GM03348 (cell line): ENCODE data around the gene SURF6.
"Not testable (repeated sequence)": the region's sequence is repeated elsewhere in the genome, so short reads cannot be mapped to it uniquely, and the experiment has no call there.

Source experiments
- DNase-seq: peaks from one replicate; pipeline ENCODE4 v3.0.0; 2012; ENCODE audit warnings: low spot score

The SURF6 gene

GRCh38 chr9:133327021-133327420, 9.0 kb downstream of the SURF6 start:
- DNase-seq, result not testable (repeated sequence)

- no peak for DNase-seq
Measured at GRCh38 chr9:133323991-133324703, 11.8 kb downstream of the SURF6 start.

DNA sequence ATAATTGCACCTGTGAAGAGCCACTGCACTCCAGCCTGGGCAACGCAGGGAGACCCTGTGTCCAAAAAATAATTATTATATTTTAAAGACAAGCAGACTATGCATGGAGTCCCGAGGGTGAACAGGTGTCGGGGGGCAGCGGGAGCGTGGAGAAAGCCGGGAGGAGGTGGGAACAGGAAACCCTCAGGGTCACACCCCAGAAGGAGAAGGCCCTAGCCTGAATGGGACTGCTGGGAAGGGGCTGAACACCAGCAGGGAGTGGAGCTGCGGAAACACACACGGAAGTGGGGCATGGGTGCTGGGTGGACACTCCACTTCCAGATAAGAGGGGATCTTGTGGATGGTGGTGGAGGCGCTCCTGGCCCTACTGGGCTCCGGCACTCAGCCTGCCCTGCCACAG, 12.8 kb downstream of the SURF6 start:
- DNase-seq, result no peak

- no peak for DNase-seq
Measured at GRCh38 chr9:133322701-133323100, 13.3 kb downstream of the SURF6 start.

DNA sequence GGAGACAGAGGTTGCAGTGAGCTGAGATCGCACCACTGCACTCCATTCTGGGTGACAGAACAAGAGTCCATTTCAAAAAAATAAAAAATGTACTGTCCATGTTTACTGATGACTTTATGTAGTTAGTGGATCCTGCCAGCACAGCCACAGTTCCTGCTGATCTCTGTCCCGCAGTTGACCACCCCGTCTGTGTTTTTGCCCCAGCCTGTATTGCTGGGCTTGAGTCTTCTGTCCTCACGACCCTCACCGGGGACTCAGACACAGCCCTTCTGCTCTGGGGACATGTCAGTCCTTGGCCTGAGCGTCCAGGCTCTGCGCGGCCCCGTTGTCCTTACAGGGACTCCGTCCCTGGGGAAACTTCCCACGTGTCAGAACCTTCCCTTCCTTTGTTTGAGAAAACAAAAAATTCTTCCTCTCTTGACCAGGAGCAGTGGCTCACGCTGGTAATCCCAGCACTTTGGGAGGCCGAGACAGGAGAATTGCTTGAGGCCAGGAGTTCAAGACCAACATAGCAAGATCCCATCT, 14.5 kb downstream of the SURF6 start:
- no peak for DNase-seq

DNA sequence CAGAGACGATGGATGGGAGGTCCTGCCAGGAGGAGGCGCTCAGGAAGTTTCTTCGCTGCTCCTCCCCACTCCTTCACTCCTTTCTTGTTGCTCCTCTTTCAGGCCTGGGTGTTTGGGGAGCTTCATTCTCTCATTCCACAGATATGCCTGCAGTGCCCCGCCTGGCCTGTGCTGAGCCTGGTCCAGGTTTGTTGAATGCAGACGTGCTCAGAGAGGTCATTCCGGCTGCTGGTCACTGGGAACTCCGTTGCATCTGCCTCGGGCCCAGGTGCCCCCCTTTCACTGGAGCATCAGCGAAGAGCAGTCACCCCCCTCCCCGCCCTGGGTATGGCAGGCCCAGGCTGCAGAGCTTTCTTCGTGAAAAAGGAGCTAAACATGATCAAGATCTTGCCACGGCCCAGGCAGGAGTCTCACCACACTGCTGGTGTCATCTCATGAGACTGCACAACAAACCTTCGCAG, 15.5 kb downstream of the SURF6 start:
- DNase-seq, result no peak

- DNase-seq, result not testable (repeated sequence)
Measured at GRCh38 chr9:133317551-133317950, 18.4 kb downstream of the SURF6 start.

DNA sequence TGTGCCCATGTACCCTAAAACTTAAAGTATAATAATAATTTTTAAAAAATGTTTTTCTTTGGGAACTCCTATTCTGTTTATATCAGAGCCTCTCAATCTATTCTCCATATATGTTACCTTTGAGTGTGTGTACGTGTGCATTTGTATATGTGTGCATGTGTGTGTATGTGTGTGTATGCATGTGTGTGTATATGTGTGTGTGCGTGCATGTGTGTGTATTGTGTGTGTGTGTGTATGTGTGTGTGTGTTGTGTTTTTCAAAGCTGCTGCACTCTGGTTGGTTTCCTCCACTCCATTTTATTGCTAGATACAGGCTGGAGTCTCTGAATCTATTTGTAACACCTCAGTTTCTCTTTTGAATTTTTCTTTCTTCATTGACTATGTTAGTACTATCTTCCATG, 20.0 kb downstream of the SURF6 start:
- DNase-seq, result no peak

DNA sequence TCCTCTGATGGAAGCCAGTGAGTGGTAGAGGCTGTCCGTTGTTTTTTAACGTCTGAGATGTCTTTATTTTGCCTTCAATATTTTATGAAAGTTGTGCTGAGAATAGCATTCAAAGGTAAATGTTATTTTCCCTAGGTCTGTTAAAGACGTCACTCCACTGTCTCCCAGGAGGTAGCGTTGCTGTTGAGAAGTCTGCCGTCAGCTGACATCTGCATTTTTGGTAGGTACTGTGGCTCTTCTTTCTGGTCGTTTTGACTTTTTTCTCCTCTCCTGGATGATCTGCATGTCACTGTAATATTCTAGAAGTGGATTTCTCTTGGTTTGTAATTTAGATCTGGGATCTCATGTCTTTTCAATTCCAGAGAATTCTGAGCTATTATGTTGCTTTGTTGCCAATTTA, 26.4 kb downstream of the SURF6 start:
- DNase-seq, result no peak

- no peak for DNase-seq
Measured at GRCh38 chr9:133307301-133307700, 28.7 kb downstream of the SURF6 start.

DNA sequence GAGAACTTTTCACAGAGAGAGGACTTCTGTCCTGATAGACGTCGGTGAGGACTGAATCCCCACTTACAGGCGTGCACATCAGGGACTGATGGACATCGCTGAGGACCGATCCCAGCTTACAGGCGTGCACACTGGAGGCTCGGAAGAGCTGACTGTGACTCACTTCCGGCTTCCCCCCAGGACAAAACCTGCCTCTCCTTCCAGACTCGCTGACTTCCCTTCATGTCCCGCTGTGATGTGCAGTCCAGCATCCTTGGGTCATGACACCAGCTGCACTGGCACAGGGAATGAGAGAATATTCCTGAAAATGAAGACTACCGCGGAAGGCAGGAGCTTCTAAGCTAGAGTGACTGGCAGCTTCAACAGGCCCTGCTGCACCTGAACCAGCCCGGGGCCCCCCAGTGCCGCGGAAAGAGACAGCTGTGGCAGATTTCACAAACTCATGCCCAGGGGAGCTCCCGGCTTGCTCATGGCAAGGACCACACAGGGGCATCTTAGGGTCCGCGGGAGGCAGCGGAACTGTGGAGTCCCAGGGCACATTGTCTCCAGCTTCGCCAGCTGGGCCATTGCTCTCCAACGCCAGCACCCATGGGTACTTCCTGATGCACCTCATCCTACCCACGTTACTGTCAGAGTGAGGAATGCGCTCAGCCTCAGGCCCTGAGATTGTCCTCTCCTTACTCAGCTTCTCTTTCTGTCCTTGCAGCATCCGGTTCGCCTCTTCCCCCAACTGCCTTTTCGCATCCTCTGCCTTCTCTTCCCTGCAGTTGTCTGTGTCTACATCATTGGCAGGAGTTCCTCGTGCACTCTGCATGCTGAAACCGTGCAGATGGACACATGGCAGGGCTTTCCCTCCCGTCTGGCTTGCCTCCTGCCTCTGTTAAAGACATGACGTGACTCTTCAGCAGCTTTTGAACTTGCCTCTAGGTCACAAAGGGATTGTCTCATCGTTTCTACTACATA, 29.5 kb downstream of the SURF6 start:
- no peak for DNase-seq

GRCh38 chr9:133305731-133306130, 30.3 kb downstream of the SURF6 start:
- DNase-seq, result no peak

DNA sequence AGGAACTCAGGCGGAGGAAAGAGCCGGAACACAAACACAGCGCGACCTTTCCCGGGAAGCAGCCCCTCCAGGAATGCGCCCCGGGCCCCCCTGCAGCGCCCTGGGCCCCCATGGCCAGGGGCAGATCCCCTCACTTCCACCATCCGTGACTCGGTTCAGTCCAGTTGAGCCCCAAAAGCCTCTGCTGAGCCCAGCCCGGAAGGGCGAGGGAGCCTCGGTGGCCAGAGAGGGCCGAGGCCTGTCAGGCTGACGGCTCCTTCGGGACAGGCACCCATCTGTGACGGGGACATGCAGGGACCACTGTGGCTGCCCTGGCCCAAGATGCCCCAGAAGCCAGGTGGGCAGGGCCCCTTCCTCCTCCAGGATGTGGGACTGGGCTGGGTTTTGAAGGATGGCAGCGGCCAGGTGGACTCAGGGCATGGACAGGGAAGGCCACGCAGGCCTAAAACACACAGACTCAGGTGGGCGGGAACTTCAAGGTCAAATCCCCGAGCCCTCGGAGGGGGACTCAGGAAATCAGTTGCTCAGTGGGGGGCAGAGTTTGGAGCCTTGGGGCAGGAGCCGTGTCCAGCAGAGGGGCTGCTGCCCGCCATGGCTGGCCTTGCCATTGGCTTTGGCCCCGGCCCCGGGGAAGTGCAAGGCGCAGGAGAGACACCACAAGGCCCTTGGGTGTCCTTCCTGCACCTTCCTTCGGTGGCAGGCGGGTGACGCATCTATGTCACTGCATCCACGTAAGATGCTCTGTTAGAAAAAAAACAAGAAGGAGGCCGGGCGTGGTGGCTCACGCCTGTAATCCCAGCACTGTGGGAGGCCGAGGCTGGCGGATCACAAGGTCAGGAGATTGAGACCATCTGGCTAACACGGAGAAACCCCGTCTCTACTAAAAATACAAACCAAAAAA, 31.3 kb downstream of the SURF6 start:
- DNase-seq, result no peak

DNA sequence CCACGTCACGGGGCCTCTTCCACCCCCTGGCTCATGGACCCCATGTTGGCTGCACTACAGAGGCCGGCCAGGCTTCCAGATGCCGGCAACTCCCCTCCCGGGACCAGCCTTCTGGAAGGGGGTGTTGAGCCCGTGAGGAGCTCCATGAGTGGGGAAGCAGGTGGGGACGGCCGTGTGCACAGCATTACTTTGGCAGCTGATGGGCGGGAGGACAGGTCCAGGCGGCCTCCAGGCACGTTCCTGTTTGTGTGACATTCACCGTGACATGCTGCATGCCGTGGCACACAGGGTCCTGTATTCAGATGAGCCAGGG, 31.9 kb downstream of the SURF6 start:
- DNase-seq, result no peak

DNA sequence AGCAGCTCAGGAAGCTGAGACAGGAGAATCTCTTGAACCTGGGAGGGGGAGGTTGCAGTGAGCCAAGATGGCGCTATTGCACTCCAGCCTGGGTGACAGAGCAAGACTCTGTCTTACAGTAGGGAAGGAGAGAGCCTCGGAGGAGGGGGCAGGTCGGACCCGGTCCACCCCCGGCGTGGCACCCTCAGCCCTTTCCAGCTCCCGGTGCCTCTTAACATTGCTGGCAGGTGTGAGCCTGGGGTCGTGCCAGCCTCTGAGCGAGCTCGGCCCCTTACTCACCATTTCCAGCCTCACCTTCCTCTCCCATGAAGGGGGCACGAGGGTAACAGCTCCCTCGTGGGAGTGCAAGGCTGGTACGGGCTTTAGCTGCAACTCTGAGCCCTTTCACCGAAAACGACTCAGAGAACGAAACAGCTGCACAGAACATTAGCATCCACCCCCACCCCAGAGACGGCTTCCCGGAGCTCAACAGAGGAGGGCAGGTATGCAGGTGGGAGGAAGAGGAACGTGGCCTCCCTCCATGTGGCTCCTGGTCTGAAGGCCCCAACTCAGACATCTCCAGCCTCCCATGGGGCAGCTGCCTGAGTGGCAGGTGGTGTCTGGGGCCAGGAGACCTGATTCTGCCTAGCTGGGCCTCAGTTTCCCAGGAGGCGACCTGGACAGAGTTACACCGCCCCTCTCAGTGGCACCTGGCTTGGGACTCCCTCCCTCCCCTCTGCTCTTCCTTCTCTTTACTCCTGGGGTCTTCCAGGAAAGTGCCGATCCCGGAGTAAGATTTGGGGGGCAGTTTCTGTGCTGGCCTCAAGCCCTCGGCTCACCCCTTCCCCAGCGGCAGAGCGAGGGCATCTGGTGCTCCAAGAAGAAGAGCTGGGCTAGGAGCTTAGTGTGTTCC, 32.5 kb downstream of the SURF6 start:
- no peak for DNase-seq

DNA sequence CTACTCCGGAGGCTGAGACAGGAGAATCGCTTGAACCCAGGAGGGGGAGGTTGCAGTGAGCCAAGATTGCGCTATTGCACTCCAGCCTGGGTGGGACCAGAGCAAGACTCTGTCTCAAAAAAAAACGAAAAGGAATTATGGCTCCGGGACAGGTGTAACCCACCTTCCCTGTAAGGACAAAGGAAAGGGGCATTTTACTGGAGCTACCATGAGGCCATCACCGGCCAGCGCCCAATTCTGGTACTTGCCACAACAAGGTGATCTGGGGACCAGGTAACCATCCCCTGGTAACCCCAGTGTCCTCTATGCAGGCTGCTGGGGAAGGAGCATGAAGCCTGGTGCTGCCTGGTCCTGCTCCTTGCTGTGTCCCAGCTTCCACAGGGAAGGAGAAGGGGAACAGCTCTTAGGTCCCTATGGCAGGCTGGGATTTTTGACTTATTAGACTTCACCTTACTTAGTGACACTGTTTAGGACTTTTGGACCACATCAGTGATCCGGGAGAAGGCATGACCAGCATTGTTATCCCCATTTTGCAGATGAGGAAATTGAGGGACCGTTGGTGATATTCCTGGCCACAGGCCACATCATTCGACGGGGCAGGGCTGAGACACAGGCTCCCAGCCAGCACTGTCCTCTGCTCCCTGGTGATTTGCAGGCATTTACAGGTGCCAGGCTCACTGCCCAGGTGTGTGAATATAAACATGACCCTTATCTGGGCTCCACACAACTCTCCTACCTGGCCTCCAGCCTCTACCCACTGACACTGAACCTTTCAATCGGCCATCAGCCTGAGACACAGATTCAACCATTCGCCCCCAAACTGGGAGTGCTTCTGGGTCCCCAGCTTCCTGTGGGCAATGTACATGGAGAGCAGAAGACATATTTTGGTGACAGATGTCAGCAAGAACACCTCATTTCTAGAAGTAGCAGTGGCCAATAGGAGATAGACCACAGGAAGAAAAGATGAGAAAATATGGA, 34.4 kb downstream of the SURF6 start:
- no peak for DNase-seq

GRCh38 chr9:133299996-133300395, 36.0 kb downstream of the SURF6 start:
- DNase-seq, result not testable (repeated sequence)

GRCh38 chr9:133294257-133294656, 41.7 kb downstream of the SURF6 start:
- no peak for DNase-seq

DNA sequence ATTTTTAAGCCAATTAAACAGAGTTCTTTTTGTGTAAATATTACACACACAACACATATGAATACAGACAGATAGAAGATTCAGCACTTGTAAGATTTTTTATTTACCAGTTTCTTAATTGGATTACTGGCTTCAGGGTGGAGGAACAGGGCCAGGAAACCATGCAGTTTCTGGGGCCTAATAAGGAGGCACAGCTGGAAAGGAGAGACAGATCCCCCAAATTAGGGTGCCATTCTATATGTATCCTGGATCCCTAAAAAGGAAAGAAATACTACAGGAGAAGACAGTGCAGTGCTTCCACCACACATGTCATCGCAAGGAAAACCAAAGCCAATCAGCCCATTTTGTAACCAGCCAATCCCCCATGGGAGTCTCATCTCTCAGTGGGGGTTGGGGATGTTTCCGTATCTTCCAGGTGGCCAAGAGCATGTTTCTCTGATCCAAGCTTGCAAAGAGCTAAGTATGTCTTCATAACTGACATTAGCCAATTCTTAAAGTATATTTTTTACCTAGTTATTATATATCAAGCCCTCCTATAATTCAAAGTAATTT, 45.2 kb downstream of the SURF6 start:
- DNase-seq, result no peak
